DOHH2 (cell line): ENCODE results near the gene SLC6A11.

ENCODE experiments used
- H3F3A ChIP-seq: fragments of 200-600 bp; sonication (generic), shearing (Covaris generic); 2 replicates; pipeline ENCODE4 v1.6.0; 2016; ENCODE audit warnings: antibody characterized with exemption, mild to moderate bottlenecking; ENCODE audit not compliant: control insufficient read depth, insufficient read depth
- H3K27ac ChIP-seq: fragments of 200-600 bp; sonication (generic); 2 replicates; pipeline ENCODE4 v1.5.1; 2014; ENCODE audit warnings: low read depth, mild to moderate bottlenecking, low read length, moderate library complexity
- H3K27me3 ChIP-seq: fragments of 200-600 bp; sonication (generic); 2 replicates; pipeline ENCODE4 v1.6.1; 2014; ENCODE audit warnings: mild to moderate bottlenecking, low read length, mixed read lengths; ENCODE audit not compliant: control insufficient read depth
- H3K36me3 ChIP-seq: fragments of 200-600 bp; sonication (generic); 2 replicates; pipeline ENCODE4 v1.6.1; 2014; ENCODE audit warnings: mild to moderate bottlenecking, low read length, moderate library complexity, mixed read lengths; ENCODE audit not compliant: control insufficient read depth
- H3K4me1 ChIP-seq: fragments of 200-600 bp; sonication (generic); 2 replicates; pipeline ENCODE4 v1.6.1; 2014; ENCODE audit warnings: mild to moderate bottlenecking, low read length, mixed read lengths; ENCODE audit not compliant: control insufficient read depth
- H3K4me2 ChIP-seq: fragments of 200-600 bp; sonication (generic); 2 replicates; pipeline ENCODE4 v1.6.0; 2014; ENCODE audit warnings: mild to moderate bottlenecking, low read length, moderate library complexity
- H3K4me3 ChIP-seq: fragments of 200-600 bp; sonication (generic); 2 replicates; pipeline ENCODE4 v1.5.1; 2014; ENCODE audit warnings: mild to moderate bottlenecking, low read length, mixed read lengths
- H3K79me2 ChIP-seq: fragments of 200-600 bp; sonication (generic); 2 replicates; pipeline ENCODE4 v1.6.1; 2014; ENCODE audit warnings: mild to moderate bottlenecking, low read length, mixed read lengths; ENCODE audit not compliant: control insufficient read depth
- H3K9me2 ChIP-seq: fragments of 200-600 bp; sonication (generic); replicated peaks from 2 replicates; pipeline ENCODE4 v1.6.1; 2014; ENCODE audit warnings: mild to moderate bottlenecking, low read length, mixed read lengths; ENCODE audit not compliant: control insufficient read depth
- H3K9me3 ChIP-seq: fragments of 200-600 bp; sonication (generic); 2 replicates; pipeline ENCODE4 v1.6.1; 2014; ENCODE audit warnings: antibody characterized with exemption, low read length, mixed read lengths; ENCODE audit not compliant: control insufficient read depth, insufficient read depth
- H4K20me1 ChIP-seq: fragments of 200-600 bp; sonication (generic); 2 replicates; pipeline ENCODE4 v1.6.0; 2014; ENCODE audit warnings: low read depth, mild to moderate bottlenecking, antibody characterized with exemption, low read length, moderate library complexity; ENCODE audit not compliant: control insufficient read depth, insufficient read depth
- CTCF ChIP-seq: fragments of 200-600 bp; sonication (generic); IDR thresholded peaks from one replicate; pipeline ENCODE4 v1.5.1; 2014; ENCODE audit warnings: antibody characterized with exemption, mild to moderate bottlenecking, low read depth, low read length; ENCODE audit not compliant: poor library complexity, severe bottlenecking
- EZH2phosphoT487 ChIP-seq: fragments of 200-600 bp; sonication (generic); IDR thresholded peaks from 2 replicates; pipeline ENCODE4 v1.6.1; 2017; ENCODE audit warnings: borderline replicate concordance, mild to moderate bottlenecking, antibody characterized with exemption, low read length, moderate library complexity, mixed read lengths

The SLC6A11 gene

GRCh38 chr3:10973046-10973595 lies 157.1 kb downstream of the SLC6A11 start:
- TF ChIP-seq EZH2phosphoT487 (no peak), CTCF (no peak)
- H3K9me3 ChIP-seq = peaks cover 9% of the 10 kb centered on the region; the same call in 1 of the 2 replicates
- no peaks in the 10 kb centered on the region for H3K27me3 ChIP-seq

GRCh38 chr3:10974131-10974530 lies 158.1 kb downstream of the SLC6A11 start:
- H3K27ac ChIP-seq = no peak overlapping the region
- TF ChIP-seq CTCF (no peak), EZH2phosphoT487 (no peak)
- H3F3A ChIP-seq = no peaks in the 10 kb centered on the region
- peaks cover 9% of the 10 kb centered on the region; the same call in 1 of the 2 replicates for H3K9me3 ChIP-seq
- H3K9me2 ChIP-seq = no peaks in the 10 kb centered on the region
- H3K79me2 ChIP-seq = no peaks in the 10 kb centered on the region
- H3K4me1 ChIP-seq = no peaks in the 10 kb centered on the region
- H3K4me3 ChIP-seq = no peak overlapping the region
- no peaks in the 10 kb centered on the region for H3K27me3 ChIP-seq
- H3K36me3 ChIP-seq = no peaks in the 10 kb centered on the region
- no peaks in the 10 kb centered on the region for H4K20me1 ChIP-seq
- H3K4me2 ChIP-seq = no peak overlapping the region

More at GRCh38 chr3:10973046-10973595, 157.1 kb downstream of the SLC6A11 start:
- Histone ChIP-seq H3K36me3 (no peaks in the 10 kb centered on the region), H3K9me2 (no peaks in the 10 kb centered on the region), H3K4me1 (no peaks in the 10 kb centered on the region), H3K4me3 (no peak overlapping the region), H3K4me2 (no peak overlapping the region), H3K27ac (no peak overlapping the region), H4K20me1 (no peaks in the 10 kb centered on the region), H3F3A (no peaks in the 10 kb centered on the region), H3K79me2 (no peaks in the 10 kb centered on the region)

DNA sequence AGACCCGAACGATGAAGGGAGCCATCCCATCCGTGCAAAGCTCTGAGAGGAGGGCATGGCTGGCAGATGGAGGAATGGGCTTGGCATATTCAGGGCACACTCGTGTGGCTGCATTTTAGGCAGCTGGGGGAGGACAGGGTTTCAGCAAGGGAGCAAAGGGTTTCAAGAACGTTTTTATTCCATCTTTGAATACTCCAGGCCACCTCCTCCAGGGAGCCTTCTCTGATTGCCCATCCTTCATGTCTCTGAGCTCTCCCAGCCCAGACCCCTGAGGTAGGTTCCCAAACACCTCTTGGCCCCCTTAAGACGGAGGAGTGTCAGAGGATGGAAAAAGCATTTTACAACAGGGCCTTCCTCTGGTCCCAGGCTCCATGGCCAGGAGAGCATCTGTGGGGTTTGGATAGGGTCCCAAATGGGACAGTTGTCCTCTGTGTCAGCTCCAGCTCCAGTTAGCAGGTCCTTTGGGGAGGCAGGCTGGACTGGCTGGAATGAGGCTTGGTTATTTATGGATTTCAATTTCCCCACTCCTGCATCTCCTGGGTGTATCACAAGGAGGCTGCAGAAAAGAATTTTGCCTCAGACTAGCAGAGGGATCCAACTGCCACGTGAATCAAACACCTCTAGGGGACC lies 158.8 kb downstream of the SLC6A11 start:
- Histone ChIP-seq H4K20me1 (no peaks in the 10 kb centered on the region), H3K27me3 (no peaks in the 10 kb centered on the region), H3K4me3 (no peak overlapping the region), H3K36me3 (no peaks in the 10 kb centered on the region), H3K4me2 (no peak overlapping the region), H3K4me1 (no peaks in the 10 kb centered on the region), H3F3A (no peaks in the 10 kb centered on the region), H3K9me2 (no peaks in the 10 kb centered on the region), H3K9me3 (peaks cover 9% of the 10 kb centered on the region; the same call in 1 of the 2 replicates), H3K27ac (no peak overlapping the region), H3K79me2 (no peaks in the 10 kb centered on the region)
- TF ChIP-seq EZH2phosphoT487 (no peak), CTCF (no peak)
